IMR-90 (cell line): ENCODE results near the gene MEGF10. TPM values are rescaled to one million over a fixed set of nuclear protein-coding genes. Genes with fewer than 3 reads are reported as not detected.

Experiments
- ATAC-seq: fragments of 200-7000 bp; cut with Tn5 transposase; 2 replicates; pipeline ENCODE4 v1.9.1; 2020; ENCODE audit warnings: low read depth, mild to moderate bottlenecking, moderate library complexity
- BruUV-seq: library from RNA; stranded (reverse); fragments of 400-500 nt; replicated peaks from 2 replicates; lab custom pipeline; 2021; lab: Mats Ljungman, UMichigan
- CTCF ChIA-PET: fragments of 300-600 bp; formaldehyde crosslinking; extraction: SDS; loops from one replicate; lab custom pipeline; 2021; ENCODE audit warnings: antibody characterized with exemption; lab: Yijun Ruan, JAX
- POLR2A ChIA-PET: fragments of 300-600 bp; sonication (Branson Sonifier 250); formaldehyde crosslinking; loops from one replicate; lab custom pipeline; 2022; ENCODE audit warnings: antibody characterized with exemption; ENCODE audit not compliant: unreplicated experiment; lab: Charles Lee
- DNase-seq: peaks from one replicate; pipeline ENCODE4 v3.0.0; 2013
- H2AFZ ChIP-seq: replicated peaks from 2 replicates; pipeline ENCODE3; 2013; ENCODE audit warnings: low read length, mild to moderate bottlenecking; ENCODE audit not compliant: poor library complexity
- H2AK5ac ChIP-seq: 2 replicates; pipeline ENCODE4 v1.6.1; 2013; ENCODE audit warnings: low read depth, low read length, inconsistent platforms
- H2AK9ac ChIP-seq: replicated peaks from 2 replicates; pipeline ENCODE3; 2013; ENCODE audit warnings: mild to moderate bottlenecking, low read depth, low read length, moderate library complexity; ENCODE audit not compliant: poor library complexity
- H2BK120ac ChIP-seq: 2 replicates; pipeline ENCODE4 v1.6.1; 2013; ENCODE audit warnings: low read depth, low read length, inconsistent platforms
- H2BK15ac ChIP-seq: 3 replicates; pipeline ENCODE4 v1.6.1; 2013; ENCODE audit warnings: low read depth, low read length, inconsistent platforms
- H2BK20ac ChIP-seq: 2 replicates; pipeline ENCODE4 v1.6.1; 2013; ENCODE audit warnings: low read depth, mild to moderate bottlenecking, inconsistent platforms, low read length, moderate library complexity
- H2BK5ac ChIP-seq: 2 replicates; pipeline ENCODE4 v1.6.1; 2013; ENCODE audit warnings: mild to moderate bottlenecking, low read depth, low read length, inconsistent platforms; ENCODE audit not compliant: poor library complexity, severe bottlenecking
- H3K14ac ChIP-seq: replicated peaks from 2 replicates; pipeline ENCODE4 v1.6.1; 2013; ENCODE audit warnings: low read depth, low read length, inconsistent platforms
- H3K18ac ChIP-seq: 2 replicates; pipeline ENCODE4 v1.6.1; 2013; ENCODE audit warnings: low read depth, low read length, control low read depth
- H3K23ac ChIP-seq: 2 replicates; pipeline ENCODE4 v1.6.1; 2013; ENCODE audit warnings: low read depth, low read length, inconsistent platforms
- H3K27ac ChIP-seq: 2 replicates; pipeline ENCODE4 v1.5.1; 2013; ENCODE audit warnings: mild to moderate bottlenecking, control low read depth, low read length; ENCODE audit not compliant: insufficient read depth
- H3K27me3 ChIP-seq: 2 replicates; pipeline ENCODE4 v1.6.1; 2013; ENCODE audit warnings: low read length; ENCODE audit not compliant: control insufficient read depth, insufficient read depth
- H3K36me3 ChIP-seq: 2 replicates; pipeline ENCODE4 v1.6.1; 2013; ENCODE audit warnings: low read length, mixed read lengths; ENCODE audit not compliant: control insufficient read depth, insufficient read depth
- H3K4ac ChIP-seq: 2 replicates; pipeline ENCODE4 v1.6.1; 2013; ENCODE audit warnings: low read depth, low read length, inconsistent platforms
- H3K4me1 ChIP-seq: 2 replicates; pipeline ENCODE4 v1.6.1; 2013; ENCODE audit warnings: low read length, mixed read lengths; ENCODE audit not compliant: control insufficient read depth, insufficient read depth
- H3K4me2 ChIP-seq: 2 replicates; pipeline ENCODE4 v1.6.1; 2013; ENCODE audit warnings: low read depth, mild to moderate bottlenecking, control low read depth, low read length, moderate library complexity
- H3K4me3 ChIP-seq: 2 replicates; pipeline ENCODE4 v1.5.1; 2013; ENCODE audit warnings: low read depth, mild to moderate bottlenecking, control low read depth, low read length, moderate library complexity; ENCODE audit not compliant: insufficient read depth
- H3K56ac ChIP-seq: 2 replicates; pipeline ENCODE4 v1.6.1; 2013; ENCODE audit warnings: low read length, inconsistent platforms; ENCODE audit not compliant: insufficient read depth; ENCODE audit errors: extremely low read depth
- H3K79me1 ChIP-seq, 2 experiments: 2 replicates each; pipeline ENCODE4 v1.6.1; 2013; ENCODE audit warnings: low read length in 2 of 2, inconsistent platforms in 1 of 2, low read depth in 1 of 2
- H3K9ac ChIP-seq: 2 replicates; pipeline ENCODE4 v1.6.1; 2013; ENCODE audit warnings: low read depth, low read length, control low read depth
- H3K9me1 ChIP-seq: 2 replicates; pipeline ENCODE4 v1.6.1; 2013; ENCODE audit warnings: low read length, inconsistent platforms; ENCODE audit not compliant: insufficient read depth
- H3K9me3 ChIP-seq: 2 replicates; pipeline ENCODE4 v1.6.1; 2013; ENCODE audit warnings: low read length; ENCODE audit not compliant: control insufficient read depth, insufficient read depth
- H4K20me1 ChIP-seq: 2 replicates; pipeline ENCODE4 v1.6.1; 2013; ENCODE audit warnings: low read length, inconsistent platforms; ENCODE audit not compliant: insufficient read depth
- H4K5ac ChIP-seq: 2 replicates; pipeline ENCODE4 v1.6.1; 2013; ENCODE audit warnings: mild to moderate bottlenecking, low read depth, low read length, control low read depth
- H4K8ac ChIP-seq, 2 experiments: 2 replicates each; pipeline ENCODE4 v1.6.1; 2013; ENCODE audit warnings: low read depth in 2 of 2, low read length in 2 of 2, control low read depth in 1 of 2, inconsistent platforms in 1 of 2
- H4K91ac ChIP-seq: 2 replicates; pipeline ENCODE4 v1.6.1; 2013; ENCODE audit warnings: low read depth, low read length, inconsistent platforms; ENCODE audit not compliant: insufficient read depth
- BHLHE40 ChIP-seq: fragments of 150-350 bp; IDR thresholded peaks from 2 replicates; pipeline ENCODE4 v1.6.1; 2016; ENCODE audit warnings: mild to moderate bottlenecking, low read depth, low read length
- CEBPB ChIP-seq: IDR thresholded peaks from 2 replicates; pipeline ENCODE4 v1.6.1; 2012; ENCODE audit warnings: low read depth, low read length, improper control_type of control experiment
- CHD1 ChIP-seq: IDR thresholded peaks from 2 replicates; pipeline ENCODE4 v1.6.1; 2012; ENCODE audit warnings: low read depth, low read length, improper control_type of control experiment
- FOS ChIP-seq: fragments of 150-350 bp; IDR thresholded peaks from 2 replicates; pipeline ENCODE4 v1.6.1; 2016; ENCODE audit warnings: low read depth, low read length
- MAFK ChIP-seq: IDR thresholded peaks from 2 replicates; pipeline ENCODE4 v1.6.1; 2012; ENCODE audit warnings: low read depth, low read length, improper control_type of control experiment
- MAZ ChIP-seq: IDR thresholded peaks from 2 replicates; pipeline ENCODE4 v1.6.1; 2012; ENCODE audit warnings: low read depth, mild to moderate bottlenecking, low read length, improper control_type of control experiment, moderate library complexity, borderline replicate concordance
- MXI1 ChIP-seq: IDR thresholded peaks from 2 replicates; pipeline ENCODE4 v1.6.1; 2012; ENCODE audit warnings: low read depth, mild to moderate bottlenecking, low read length, moderate library complexity, borderline replicate concordance
- NFE2L2 ChIP-seq: fragments of 150-350 bp; IDR thresholded peaks from 2 replicates; pipeline ENCODE4 v1.6.1; 2016; ENCODE audit warnings: low read depth, mild to moderate bottlenecking, low read length
- POLR2A ChIP-seq: IDR thresholded peaks from 2 replicates; pipeline ENCODE4 v1.6.1; 2012; ENCODE audit warnings: mild to moderate bottlenecking, low read depth, low read length
- RAD21 ChIP-seq: IDR thresholded peaks from 2 replicates; pipeline ENCODE4 v1.6.1; 2012; ENCODE audit warnings: low read length, improper control_type of control experiment
- RCOR1 ChIP-seq: IDR thresholded peaks from 2 replicates; pipeline ENCODE4 v1.6.1; 2012; ENCODE audit warnings: mild to moderate bottlenecking, low read length, improper control_type of control experiment; ENCODE audit not compliant: insufficient replicate concordance
- RFX5 ChIP-seq: IDR thresholded peaks from 2 replicates; pipeline ENCODE4 v1.8.0; 2012; ENCODE audit warnings: low read depth, mild to moderate bottlenecking, low read length, moderate library complexity
- SMC3 ChIP-seq: fragments of 150-350 bp; IDR thresholded peaks from 2 replicates; pipeline ENCODE4 v1.6.1; 2016; ENCODE audit warnings: low read depth, mild to moderate bottlenecking, antibody characterized with exemption, low read length, moderate library complexity
- WGBS, 2 experiments: methylation state at CpG; one replicate each; pipeline versions ENCODE4 v1.1.5 to v1.1.7; 2013; ENCODE audit warnings: missing lambda C conversion rate in 2 of 2; ENCODE audit not compliant: insufficient read length in 1 of 2; ENCODE audit errors: extremely low coverage in 2 of 2; 5-methylcytosine and 5-hydroxymethylcytosine counted together
- dilution Hi-C: fragments of 300-500 bp; cut with HindIII; formaldehyde crosslinking; loops from one replicate; pipeline ENCODE4 v1.14.3; 2018; ENCODE audit warnings: low sequenced_read_pairs; ENCODE audit not compliant: unreplicated experiment
- in situ Hi-C: fragments of 300-500 bp; cut with MboI; formaldehyde crosslinking; loops from 3 replicates; pipeline ENCODE4 v1.14.3; 2019; ENCODE audit warnings: low sequenced_read_pairs, inconsistent platforms, mixed read lengths
- intact Hi-C: fragments of 100-400 bp; cut with micrococcal nuclease; formaldehyde crosslinking; loops from 2 replicates; pipeline ENCODE4 v1.10.0; 2022
- polyA plus RNA-seq, 3 experiments: library from polyadenylated mRNA; depleted of rRNA; stranded (reverse); fragments of >200 nt; gene quantifications; 2 replicates each; pipeline ENCODE4 v1.2.3, GENCODE V29; 2012; ENCODE audit warnings: low replicate concordance in 1 of 3
- total RNA-seq: library from RNA; depleted of rRNA; stranded (reverse); fragments of >200 nt; gene quantifications from 2 replicates; pipeline ENCODE4 v1.2.3, GENCODE V29; 2012
- TF ChIP-seq, protein P1 (sequence below): fragments of 150-350 bp; IDR thresholded peaks from 2 replicates; pipeline ENCODE4 v1.6.1; 2016; ENCODE audit warnings: low read depth, mild to moderate bottlenecking, low read length, moderate library complexity, borderline replicate concordance
- TF ChIP-seq, protein P2 (sequence below): conservative IDR thresholded peaks from 2 replicates; pipeline ENCODE4 v1.5.1; 2012; ENCODE audit warnings: mild to moderate bottlenecking, low read depth, low read length, improper control_type of control experiment
- TF ChIP-seq, protein P3 (sequence below): fragments of 150-350 bp; IDR thresholded peaks from 2 replicates; pipeline ENCODE4 v1.6.1; 2017; ENCODE audit warnings: mild to moderate bottlenecking, antibody characterized with exemption, low read length, low read depth

Gene MEGF10
- total and polyA plus RNA-seq, 2 of the 4 experiments (the other 2 are of a cell fraction) = not detected

DNA sequence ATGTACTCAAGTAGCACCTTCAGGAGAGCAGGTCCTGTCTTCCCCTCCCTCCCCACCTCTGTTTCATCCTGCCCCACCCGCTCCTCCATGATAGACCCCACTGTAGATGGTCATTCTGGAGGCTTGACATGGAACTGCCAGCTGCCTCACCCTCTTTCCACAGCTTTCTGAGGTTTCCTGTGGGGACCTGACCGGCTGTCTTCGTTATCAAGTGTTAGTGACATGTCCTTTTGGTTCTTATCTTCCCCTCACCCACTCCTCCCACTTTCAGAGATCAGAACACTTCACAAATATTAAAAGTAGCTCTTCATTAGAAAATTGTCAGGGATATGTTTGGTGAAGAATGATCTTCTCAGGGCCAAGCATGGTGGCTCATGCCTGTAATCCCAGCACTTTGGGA is 52.7 kb downstream of the MEGF10 start:
- intact Hi-C loops = no loop called here
- no peak overlapping the region for H4K5ac ChIP-seq
- ChIA-PET CTCF (interaction anchor here (0.7 kb wide), 1 partner anchor 109 kb away, joined by 4 read pairs; no protein-coding TSS in a partner anchor), POLR2A (no interaction called here)
- in situ Hi-C loops = no loop called here
- no peaks in the 10 kb centered on the region for H3K36me3 ChIP-seq
- H3K79me1 ChIP-seq = no peaks in the 10 kb centered on the region
- no peak overlapping the region for H3K18ac ChIP-seq
- H3K4ac ChIP-seq = no peak overlapping the region
- H3K14ac ChIP-seq = no peak overlapping the region
- no peak overlapping the region for H2AK5ac ChIP-seq
- no peak overlapping the region for H2AFZ ChIP-seq
- H3K27ac ChIP-seq = no peak overlapping the region
- no peaks in the 10 kb centered on the region for H3K9me3 ChIP-seq
- TF ChIP-seq POLR2A = no peak
- TF ChIP-seq FOS = no peak
- no peak for TF ChIP-seq BHLHE40
- TF ChIP-seq, protein P1, sequence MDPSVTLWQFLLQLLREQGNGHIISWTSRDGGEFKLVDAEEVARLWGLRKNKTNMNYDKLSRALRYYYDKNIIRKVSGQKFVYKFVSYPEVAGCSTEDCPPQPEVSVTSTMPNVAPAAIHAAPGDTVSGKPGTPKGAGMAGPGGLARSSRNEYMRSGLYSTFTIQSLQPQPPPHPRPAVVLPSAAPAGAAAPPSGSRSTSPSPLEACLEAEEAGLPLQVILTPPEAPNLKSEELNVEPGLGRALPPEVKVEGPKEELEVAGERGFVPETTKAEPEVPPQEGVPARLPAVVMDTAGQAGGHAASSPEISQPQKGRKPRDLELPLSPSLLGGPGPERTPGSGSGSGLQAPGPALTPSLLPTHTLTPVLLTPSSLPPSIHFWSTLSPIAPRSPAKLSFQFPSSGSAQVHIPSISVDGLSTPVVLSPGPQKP = no peak
- no peak for TF ChIP-seq RCOR1
- no peak for TF ChIP-seq CHD1
- TF ChIP-seq CEBPB = no peak
- no peak for TF ChIP-seq RAD21
- TF ChIP-seq SMC3 = no peak
- TF ChIP-seq, protein P2, sequence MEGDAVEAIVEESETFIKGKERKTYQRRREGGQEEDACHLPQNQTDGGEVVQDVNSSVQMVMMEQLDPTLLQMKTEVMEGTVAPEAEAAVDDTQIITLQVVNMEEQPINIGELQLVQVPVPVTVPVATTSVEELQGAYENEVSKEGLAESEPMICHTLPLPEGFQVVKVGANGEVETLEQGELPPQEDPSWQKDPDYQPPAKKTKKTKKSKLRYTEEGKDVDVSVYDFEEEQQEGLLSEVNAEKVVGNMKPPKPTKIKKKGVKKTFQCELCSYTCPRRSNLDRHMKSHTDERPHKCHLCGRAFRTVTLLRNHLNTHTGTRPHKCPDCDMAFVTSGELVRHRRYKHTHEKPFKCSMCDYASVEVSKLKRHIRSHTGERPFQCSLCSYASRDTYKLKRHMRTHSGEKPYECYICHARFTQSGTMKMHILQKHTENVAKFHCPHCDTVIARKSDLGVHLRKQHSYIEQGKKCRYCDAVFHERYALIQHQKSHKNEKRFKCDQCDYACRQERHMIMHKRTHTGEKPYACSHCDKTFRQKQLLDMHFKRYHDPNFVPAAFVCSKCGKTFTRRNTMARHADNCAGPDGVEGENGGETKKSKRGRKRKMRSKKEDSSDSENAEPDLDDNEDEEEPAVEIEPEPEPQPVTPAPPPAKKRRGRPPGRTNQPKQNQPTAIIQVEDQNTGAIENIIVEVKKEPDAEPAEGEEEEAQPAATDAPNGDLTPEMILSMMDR = no peak
- no peak for TF ChIP-seq NFE2L2
- no peak for TF ChIP-seq MXI1
- no peak for TF ChIP-seq MAFK
- TF ChIP-seq, protein P3, sequence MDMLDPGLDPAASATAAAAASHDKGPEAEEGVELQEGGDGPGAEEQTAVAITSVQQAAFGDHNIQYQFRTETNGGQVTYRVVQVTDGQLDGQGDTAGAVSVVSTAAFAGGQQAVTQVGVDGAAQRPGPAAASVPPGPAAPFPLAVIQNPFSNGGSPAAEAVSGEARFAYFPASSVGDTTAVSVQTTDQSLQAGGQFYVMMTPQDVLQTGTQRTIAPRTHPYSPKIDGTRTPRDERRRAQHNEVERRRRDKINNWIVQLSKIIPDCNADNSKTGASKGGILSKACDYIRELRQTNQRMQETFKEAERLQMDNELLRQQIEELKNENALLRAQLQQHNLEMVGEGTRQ = no peak
- TF ChIP-seq RFX5 = no peak
- no peak for TF ChIP-seq MAZ
- no peaks in the 10 kb centered on the region for H3K9me1 ChIP-seq
- no peak overlapping the region for H4K8ac ChIP-seq
- BruUV-seq = no TSS peak
- dilution Hi-C loops = no loop called here
- DNase-seq (no peak), ATAC-seq (no peak)
- no peak overlapping the region for H3K56ac ChIP-seq
- peaks cover 11% of the 10 kb centered on the region for H3K27me3 ChIP-seq
- no peak overlapping the region for H2BK20ac ChIP-seq
- H4K20me1 ChIP-seq = no peaks in the 10 kb centered on the region
- H3K4me3 ChIP-seq = no peak overlapping the region
- no peak overlapping the region for H2BK15ac ChIP-seq
- no peak overlapping the region for H3K9ac ChIP-seq
- WGBS, 2 experiments = no CpG with 5 or more reads among the region's 3 CpGs
- no peaks in the 10 kb centered on the region for H3K4me1 ChIP-seq
- H3K4me2 ChIP-seq = no peak overlapping the region
- no peak overlapping the region for H2AK9ac ChIP-seq
- H2BK120ac ChIP-seq = no peak overlapping the region
- no peak overlapping the region for H2BK5ac ChIP-seq
- no peak overlapping the region for H4K91ac ChIP-seq
- no peak overlapping the region for H3K23ac ChIP-seq
